GM15510 (cell line): ENCODE results near the gene RALGPS1.

Experiments used
- POLR2A ChIP-seq: IDR thresholded peaks from 3 replicates; pipeline ENCODE4 v1.6.1; 2011; ENCODE audit warnings: borderline replicate concordance; ENCODE audit not compliant: insufficient read length; ENCODE audit errors: extremely low read depth

RALGPS1 gene

GRCh38 chr9:126956917-126957686 lies 42.5 kb downstream of the RALGPS1 start:
- TF ChIP-seq POLR2A: no peak

- TF ChIP-seq POLR2A: no peak
Measured at GRCh38 chr9:126957687-126958053, 43.1 kb downstream of the RALGPS1 start.

- TF ChIP-seq POLR2A: no peak
Measured at GRCh38 chr9:126959336-126959735, 44.8 kb downstream of the RALGPS1 start.

GRCh38 chr9:126959917-126960316 lies 45.3 kb downstream of the RALGPS1 start:
- no peak for TF ChIP-seq POLR2A

GRCh38 chr9:126962336-126962735 lies 47.8 kb downstream of the RALGPS1 start:
- no peak for TF ChIP-seq POLR2A

GRCh38 chr9:126965077-126965476 lies 50.5 kb downstream of the RALGPS1 start:
- no peak for TF ChIP-seq POLR2A

- no peak for TF ChIP-seq POLR2A
Measured at GRCh38 chr9:126965541-126966428, 51.2 kb downstream of the RALGPS1 start.

GRCh38 chr9:126971261-126971660 lies 56.7 kb downstream of the RALGPS1 start:
- no peak for TF ChIP-seq POLR2A

- TF ChIP-seq POLR2A: no peak
Measured at GRCh38 chr9:126973651-126974529, 59.3 kb downstream of the RALGPS1 start.

GRCh38 chr9:126974594-126974993 lies 60.0 kb downstream of the RALGPS1 start:
- no peak for TF ChIP-seq POLR2A

GRCh38 chr9:126975327-126976220 lies 61.0 kb downstream of the RALGPS1 start:
- no peak for TF ChIP-seq POLR2A

- no peak for TF ChIP-seq POLR2A
Measured at GRCh38 chr9:126979461-126979860, 64.9 kb downstream of the RALGPS1 start.

- no peak for TF ChIP-seq POLR2A
Measured at GRCh38 chr9:126980231-126980630, 65.6 kb downstream of the RALGPS1 start.

- TF ChIP-seq POLR2A: no peak
Measured at GRCh38 chr9:126981218-126981617, 66.6 kb downstream of the RALGPS1 start.
